ENCODE measurements around the gene SHANK1. TPM values are rescaled to one million over a fixed set of nuclear protein-coding genes. Genes with fewer than 3 reads are reported as not detected.

The SHANK1 gene
- total RNA-seq, 1 experiment from 2014 or later: 0.47 TPM

DNA sequence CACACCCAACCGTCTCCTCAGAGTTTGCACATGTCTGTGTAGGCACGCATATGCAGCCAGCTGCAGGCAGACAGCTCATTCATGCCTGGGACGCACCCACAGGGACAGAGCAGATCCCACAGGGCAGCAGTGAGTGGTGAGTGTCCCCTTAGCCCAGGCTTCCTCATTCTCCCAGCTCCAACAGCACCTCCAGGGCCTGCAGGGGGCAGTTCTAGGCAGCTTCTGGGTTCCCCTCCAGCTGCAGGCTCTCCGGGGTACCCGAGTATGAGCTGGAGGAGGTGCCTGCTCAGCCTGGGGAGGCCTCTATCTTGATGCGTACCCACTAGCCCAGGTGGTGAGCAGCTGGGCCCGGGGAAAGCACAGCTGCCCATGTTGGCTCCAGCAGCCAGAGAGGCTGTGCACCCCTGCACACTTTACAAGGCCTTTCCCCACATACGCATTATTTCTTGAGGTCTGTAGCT, 1.3 kb upstream of the SHANK1 start:
- H3K36me3 ChIP-seq (ENCODE audit: low read depth, low read length): no peaks in the 10 kb centered on the region
- no peaks in the 10 kb centered on the region for H3F3A ChIP-seq (ENCODE audit: low read length, unreplicated experiment)
- ChIA-PET POLR2A (ENCODE audit: unreplicated experiment) (no interaction called here), CTCF (no interaction called here)
- DNase-seq (peak; percentile 48), ATAC-seq (no peak)
- H3K4me1 ChIP-seq (ENCODE audit: insufficient read depth, low read length): peaks cover 11% of the 10 kb centered on the region
- H3K9me2 ChIP-seq (replicated peaks; ENCODE audit: low read length): no peaks in the 10 kb centered on the region
- no peak overlapping the region for H3K9ac ChIP-seq (ENCODE audit: low read length)
- no peaks in the 10 kb centered on the region for H3K9me3 ChIP-seq (ENCODE audit: low read length)
- TF ChIP-seq EZH2 (IDR thresholded peaks at IDR 0.05; ENCODE audit: low read length, unreplicated experiment) (no peak), CTCF (conservative IDR thresholded peaks at IDR 0.05; ENCODE audit: low read depth, low read length) (no peak), EZH2phosphoT487 (IDR thresholded peaks at IDR 0.05; ENCODE audit: borderline replicate concordance, low read length) (no peak)
- no TSS peak for BruUV-seq (replicated peaks)
- H3K4me3 ChIP-seq (ENCODE audit: low read length): no peak overlapping the region
- no peak overlapping the region for H3K4me2 ChIP-seq (ENCODE audit: low read length)
- no peak overlapping the region for H3K27ac ChIP-seq (ENCODE audit: low read length)
- peaks cover 8% of the 10 kb centered on the region for H3K79me2 ChIP-seq (ENCODE audit: low read length)
- intact Hi-C loops (cut with micrococcal nuclease): no loop called here
- no peaks in the 10 kb centered on the region for H4K20me1 ChIP-seq (ENCODE audit: low read length)
- no peak overlapping the region for H2AFZ ChIP-seq (ENCODE audit: low read length)
- peaks cover 26% of the 10 kb centered on the region for H3K27me3 ChIP-seq (ENCODE audit: low read length)

DNA sequence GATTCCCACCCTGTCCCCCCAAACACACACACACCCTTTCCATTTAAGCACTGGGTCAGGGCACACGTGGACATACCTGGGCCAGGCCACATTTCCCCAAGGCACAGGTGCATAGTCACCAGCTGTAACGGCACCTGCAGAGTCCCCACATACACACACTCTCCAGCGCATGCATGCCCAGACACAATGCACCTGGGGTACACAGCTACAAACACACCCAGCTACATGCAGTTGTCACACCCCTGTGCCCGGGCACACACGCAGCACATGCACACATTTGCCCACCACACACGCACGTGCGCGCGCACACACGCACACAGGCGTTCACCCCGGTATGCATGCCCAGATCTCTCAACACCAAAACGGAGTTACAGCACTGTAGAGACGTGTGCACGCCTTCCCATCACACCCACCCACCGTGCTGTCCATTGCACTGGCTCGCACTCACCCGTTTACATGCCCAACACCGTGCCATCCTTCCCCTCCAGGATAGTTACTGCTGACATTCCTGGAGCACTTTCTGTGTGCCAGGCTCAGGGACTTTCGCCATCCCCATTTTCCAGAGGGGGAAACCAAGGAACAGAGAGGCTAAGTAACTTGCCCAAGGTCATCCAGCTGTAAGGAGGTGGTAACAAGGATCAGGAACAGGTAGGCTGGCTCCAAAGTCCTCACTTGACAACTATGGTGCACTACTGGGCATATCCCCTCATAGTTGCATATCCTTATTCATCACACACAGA, 749 bp upstream of the SHANK1 start:
- Histone ChIP-seq H3K4me3 (ENCODE audit: low read length) (no peak overlapping the region), H3K27me3 (ENCODE audit: low read length) (peaks cover 29% of the 10 kb centered on the region), H3K9ac (ENCODE audit: low read length) (no peak overlapping the region), H3K27ac (ENCODE audit: low read length) (no peak overlapping the region), H3K9me2 (replicated peaks; ENCODE audit: low read length) (no peaks in the 10 kb centered on the region), H3K4me1 (ENCODE audit: insufficient read depth, low read length) (peaks cover 5% of the 10 kb centered on the region), H3F3A (ENCODE audit: low read length, unreplicated experiment) (no peaks in the 10 kb centered on the region), H2AFZ (ENCODE audit: low read length) (no peak overlapping the region), H3K9me3 (ENCODE audit: low read length) (no peaks in the 10 kb centered on the region), H3K79me2 (ENCODE audit: low read length) (peaks cover 2% of the 10 kb centered on the region), H4K20me1 (ENCODE audit: low read length) (no peaks in the 10 kb centered on the region), H3K36me3 (ENCODE audit: low read depth, low read length) (no peaks in the 10 kb centered on the region), H3K4me2 (ENCODE audit: low read length) (no peak overlapping the region)
- POLR2A ChIA-PET (ENCODE audit: unreplicated experiment): no interaction called here
- intact Hi-C loops (cut with micrococcal nuclease): no loop called here
- no peak for TF ChIP-seq EZH2 (IDR thresholded peaks at IDR 0.05; ENCODE audit: low read length, unreplicated experiment)
- TF ChIP-seq CTCF (conservative IDR thresholded peaks at IDR 0.05; ENCODE audit: low read depth, low read length): no peak
- no peak for TF ChIP-seq EZH2phosphoT487 (IDR thresholded peaks at IDR 0.05; ENCODE audit: borderline replicate concordance, low read length)
- ATAC-seq (no peak), DNase-seq (no peak)
- CTCF ChIA-PET: no interaction called here
- no TSS peak for BruUV-seq (replicated peaks)

DNA sequence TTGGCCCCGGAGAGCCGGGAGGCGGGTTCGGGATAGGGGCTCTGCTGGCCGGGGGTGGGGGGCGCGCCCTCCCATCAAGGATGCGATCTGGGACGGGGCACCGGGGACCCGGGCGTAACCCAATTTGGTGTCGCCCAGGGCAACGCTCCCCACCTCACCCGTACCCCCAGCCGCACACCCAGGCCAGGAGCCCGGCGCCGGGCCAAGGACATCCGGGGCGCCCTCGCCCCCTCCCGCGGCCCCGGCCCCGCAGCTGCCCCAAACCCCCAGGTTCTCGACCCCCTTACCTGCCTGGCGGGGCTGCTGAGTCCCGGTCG, 525 bp downstream of the SHANK1 start:
- Histone ChIP-seq H3K9me2 (replicated peaks; ENCODE audit: low read length) (no peaks in the 10 kb centered on the region), H3K27me3 (ENCODE audit: low read length) (peaks cover 41% of the 10 kb centered on the region), H2AFZ (ENCODE audit: low read length) (no peak overlapping the region), H3K4me2 (ENCODE audit: low read length) (peak overlapping the region; percentile 73), H3K9me3 (ENCODE audit: low read length) (no peaks in the 10 kb centered on the region), H3K36me3 (ENCODE audit: low read depth, low read length) (no peaks in the 10 kb centered on the region), H3F3A (ENCODE audit: low read length, unreplicated experiment) (no peaks in the 10 kb centered on the region), H3K79me2 (ENCODE audit: low read length) (no peaks in the 10 kb centered on the region), H3K4me1 (ENCODE audit: insufficient read depth, low read length) (peaks cover 2% of the 10 kb centered on the region; the same call in 1 of the 2 replicates), H4K20me1 (ENCODE audit: low read length) (no peaks in the 10 kb centered on the region), H3K4me3 (ENCODE audit: low read length) (peak overlapping the region; percentile 50; the same call in 1 of the 2 replicates), H3K27ac (ENCODE audit: low read length) (no peak overlapping the region), H3K9ac (ENCODE audit: low read length) (no peak overlapping the region)
- no peak for DNase-seq
- no peak for ATAC-seq
- TF ChIP-seq EZH2phosphoT487 (IDR thresholded peaks at IDR 0.05; ENCODE audit: borderline replicate concordance, low read length) (no peak), EZH2 (IDR thresholded peaks at IDR 0.05; ENCODE audit: low read length, unreplicated experiment) (no peak), CTCF (conservative IDR thresholded peaks at IDR 0.05; ENCODE audit: low read depth, low read length) (no peak)
- no TSS peak for BruUV-seq (replicated peaks)
- POLR2A ChIA-PET (ENCODE audit: unreplicated experiment): no interaction called here
- CTCF ChIA-PET: no interaction called here
- intact Hi-C loops (cut with micrococcal nuclease): no loop called here
